NCI-H1436 treated with DMSO at 0.1 percent for 48 hours (cell line): ENCODE data around the gene MYBPHL.

Source experiments
- DNase-seq: peaks from one replicate; lab custom pipeline; 2025; lab: John Stamatoyannopoulos, UW

MYBPHL gene

DNA sequence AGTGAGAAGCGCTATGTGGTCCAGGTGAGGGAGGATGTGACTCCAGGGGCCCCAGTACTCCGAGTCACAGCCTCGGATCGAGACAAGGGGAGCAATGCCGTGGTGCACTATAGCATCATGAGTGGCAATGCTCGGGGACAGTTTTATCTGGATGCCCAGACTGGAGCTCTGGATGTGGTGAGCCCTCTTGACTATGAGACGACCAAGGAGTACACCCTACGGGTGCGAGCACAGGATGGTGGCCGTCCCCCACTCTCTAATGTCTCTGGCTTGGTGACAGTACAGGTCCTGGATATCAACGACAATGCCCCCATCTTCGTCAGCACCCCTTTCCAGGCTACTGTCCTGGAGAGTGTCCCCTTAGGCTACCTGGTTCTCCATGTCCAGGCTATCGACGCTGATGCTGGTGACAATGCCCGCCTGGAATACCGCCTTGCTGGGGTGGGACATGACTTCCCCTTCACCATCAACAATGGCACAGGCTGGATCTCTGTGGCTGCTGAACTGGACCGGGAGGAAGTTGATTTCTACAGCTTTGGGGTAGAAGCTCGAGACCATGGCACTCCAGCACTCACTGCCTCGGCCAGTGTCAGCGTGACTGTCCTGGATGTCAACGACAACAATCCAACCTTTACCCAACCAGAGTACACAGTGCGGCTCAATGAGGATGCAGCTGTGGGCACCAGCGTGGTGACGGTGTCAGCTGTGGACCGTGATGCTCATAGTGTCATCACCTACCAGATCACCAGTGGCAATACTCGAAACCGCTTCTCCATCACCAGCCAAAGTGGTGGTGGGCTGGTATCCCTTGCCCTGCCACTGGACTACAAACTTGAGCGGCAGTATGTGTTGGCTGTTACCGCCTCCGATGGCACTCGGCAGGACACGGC lies 55.3 kb downstream of the MYBPHL start:
- DNase-seq: no peak

DNA sequence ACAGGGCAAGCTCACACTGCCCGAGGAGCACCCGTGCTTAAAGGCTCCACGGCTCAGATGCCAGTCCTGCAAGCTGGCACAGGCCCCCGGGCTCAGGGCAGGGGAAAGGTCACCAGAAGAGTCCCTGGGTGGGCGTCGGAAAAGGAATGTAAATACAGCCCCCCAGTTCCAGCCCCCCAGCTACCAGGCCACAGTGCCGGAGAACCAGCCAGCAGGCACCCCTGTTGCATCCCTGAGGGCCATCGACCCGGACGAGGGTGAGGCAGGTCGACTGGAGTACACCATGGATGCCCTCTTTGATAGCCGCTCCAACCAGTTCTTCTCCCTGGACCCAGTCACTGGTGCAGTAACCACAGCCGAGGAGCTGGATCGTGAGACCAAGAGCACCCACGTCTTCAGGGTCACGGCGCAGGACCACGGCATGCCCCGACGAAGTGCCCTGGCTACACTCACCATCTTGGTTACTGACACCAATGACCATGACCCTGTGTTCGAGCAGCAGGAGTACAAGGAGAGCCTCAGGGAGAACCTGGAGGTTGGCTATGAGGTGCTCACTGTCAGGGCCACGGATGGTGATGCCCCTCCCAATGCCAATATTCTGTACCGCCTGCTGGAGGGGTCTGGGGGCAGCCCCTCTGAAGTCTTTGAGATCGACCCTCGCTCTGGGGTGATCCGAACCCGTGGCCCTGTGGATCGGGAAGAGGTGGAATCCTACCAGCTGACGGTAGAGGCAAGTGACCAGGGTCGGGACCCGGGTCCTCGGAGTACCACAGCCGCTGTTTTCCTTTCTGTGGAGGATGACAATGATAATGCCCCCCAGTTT lies 56.1 kb downstream of the MYBPHL start:
- DNase-seq: no peak

DNA sequence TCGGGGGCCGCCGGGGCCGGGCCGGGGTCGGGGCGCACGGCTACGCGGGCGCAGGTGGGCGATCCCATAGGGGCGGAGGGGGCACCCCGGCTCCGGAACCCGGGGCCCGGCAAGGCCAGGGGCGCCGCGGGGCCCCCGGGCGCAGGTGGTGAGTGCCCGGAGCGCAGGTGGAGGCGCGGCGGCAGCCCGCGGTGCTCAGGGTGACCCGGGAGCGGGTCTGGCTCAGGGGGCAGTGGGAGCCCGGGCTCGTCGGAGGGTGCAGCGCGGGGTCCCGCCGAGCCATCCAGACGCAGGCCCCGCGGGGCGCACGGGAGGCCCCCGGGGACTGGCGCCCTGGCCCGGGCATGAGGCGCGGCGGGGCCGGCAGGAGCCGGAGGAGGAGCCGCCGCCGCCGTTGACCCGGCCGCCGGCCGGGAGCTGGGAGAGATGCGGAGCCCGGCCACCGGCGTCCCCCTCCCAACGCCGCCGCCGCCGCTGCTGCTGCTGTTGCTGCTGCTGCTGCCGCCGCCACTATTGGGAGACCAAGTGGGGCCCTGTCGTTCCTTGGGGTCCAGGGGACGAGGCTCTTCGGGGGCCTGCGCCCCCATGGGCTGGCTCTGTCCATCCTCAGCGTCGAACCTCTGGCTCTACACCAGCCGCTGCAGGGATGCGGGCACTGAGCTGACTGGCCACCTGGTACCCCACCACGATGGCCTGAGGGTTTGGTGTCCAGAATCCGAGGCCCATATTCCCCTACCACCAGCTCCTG lies 57.0 kb downstream of the MYBPHL start:
- DNase-seq: no peak

DNA sequence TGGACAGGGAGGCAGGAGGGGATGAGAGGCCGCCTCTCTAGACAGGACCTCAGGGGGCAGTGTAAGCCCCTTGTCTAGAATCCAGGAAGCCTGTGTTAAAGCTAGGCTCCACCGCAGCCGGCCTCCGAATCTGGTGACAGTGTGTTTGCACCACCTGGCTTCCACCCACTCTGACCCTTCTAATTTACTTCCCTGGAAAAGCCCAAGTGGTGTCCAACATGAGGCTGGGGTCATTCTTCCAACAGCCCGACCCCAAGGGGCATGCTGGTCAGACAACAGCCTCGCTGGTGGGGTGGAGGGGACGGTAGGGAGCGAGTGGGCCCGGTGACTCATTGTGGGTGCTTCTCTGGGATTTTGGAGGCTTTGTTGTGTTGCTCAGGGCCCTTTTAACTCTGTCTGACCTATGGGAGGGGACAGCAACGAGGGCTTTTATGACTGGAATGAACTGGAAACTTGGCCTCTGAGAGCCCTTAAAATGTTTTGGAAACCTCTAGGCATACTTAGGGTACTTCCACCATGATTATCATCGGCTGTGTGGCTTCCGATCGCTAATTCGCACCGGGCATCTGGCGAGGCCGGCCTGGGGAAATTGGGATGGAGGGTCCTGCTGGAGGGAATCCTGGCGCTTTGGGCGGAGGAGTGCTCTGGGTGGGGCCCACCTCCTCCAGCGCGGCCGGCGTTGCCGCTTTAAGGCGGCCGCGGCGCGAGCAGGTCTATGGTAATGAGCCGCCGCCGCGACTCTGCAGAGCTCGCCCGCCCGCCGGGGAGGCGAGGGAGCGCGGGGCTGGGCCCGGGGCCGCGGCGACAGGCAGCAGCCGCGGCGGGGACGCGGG lies 57.8 kb downstream of the MYBPHL start, which contains the start of gene CELSR2:
CELSR2 (plus strand) TSS at position 743 of the 833 bp plus-strand sequence. CDS start 541 bp downstream, outside the sequence.
- DNase-seq: no peak

DNA sequence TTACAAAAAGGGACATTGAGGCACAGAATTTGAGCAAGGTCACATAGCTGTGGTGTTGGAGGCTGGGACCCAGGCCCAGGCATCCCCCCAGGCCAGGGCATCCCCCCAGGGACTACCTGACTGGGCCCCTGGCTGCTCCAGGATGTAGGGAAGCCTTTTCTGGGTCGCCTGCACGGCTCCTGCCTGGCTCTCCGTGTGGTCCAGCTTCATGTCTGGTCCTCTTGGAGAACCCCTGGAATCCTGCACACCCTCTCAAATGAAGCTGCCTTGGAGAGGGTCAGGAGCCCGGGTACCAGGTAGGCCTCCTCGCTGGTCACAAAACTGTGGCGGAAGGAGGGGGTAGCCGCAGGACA lies 58.4 kb downstream of the MYBPHL start:
- no peak for DNase-seq

DNA sequence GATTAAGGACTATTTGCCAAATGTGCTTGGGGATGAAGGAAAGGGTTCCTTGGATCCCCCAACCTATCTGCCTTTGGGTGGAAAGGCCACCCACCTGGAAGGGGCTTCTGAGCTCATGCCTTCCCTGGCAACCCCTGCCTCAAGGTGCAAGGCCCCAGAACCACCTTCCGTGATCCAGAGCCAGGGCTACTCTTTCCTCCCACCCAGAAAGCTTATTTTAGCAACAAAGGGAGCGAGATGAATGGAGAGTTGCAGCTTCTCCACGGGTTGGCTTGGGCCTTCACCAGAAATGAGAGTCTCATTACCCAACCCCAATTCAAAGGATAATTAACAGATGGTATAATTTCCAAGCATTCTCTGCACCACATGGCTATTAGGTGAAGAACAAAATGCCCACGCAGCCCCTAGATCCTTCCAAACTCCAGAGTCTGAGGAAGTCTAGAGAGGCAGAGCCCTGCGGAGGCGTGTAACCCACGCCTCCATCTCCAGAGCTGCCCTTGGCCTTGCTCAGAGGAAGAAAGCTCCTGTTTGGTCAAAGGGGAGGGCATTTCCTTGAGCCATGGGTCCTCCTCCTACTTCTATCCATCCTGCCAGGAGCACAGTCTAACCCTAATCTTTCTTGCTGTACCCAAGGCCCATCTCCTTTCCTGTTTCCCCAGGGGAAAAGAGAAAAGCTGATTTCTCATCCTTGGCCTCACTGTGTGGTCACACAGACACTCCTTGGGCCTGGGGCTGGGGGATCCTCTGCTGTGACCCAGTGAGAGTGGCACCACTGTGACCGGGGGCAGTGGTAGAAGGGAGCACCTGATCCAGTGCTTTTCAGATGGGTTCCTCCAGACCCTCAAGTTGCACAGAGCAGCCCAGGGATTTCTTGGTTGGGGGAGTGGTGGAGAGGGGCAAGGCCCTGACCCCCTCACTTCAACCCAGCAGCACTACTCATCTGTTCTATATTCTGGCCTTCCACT lies 59.1 kb downstream of the MYBPHL start:
- DNase-seq: no peak

DNA sequence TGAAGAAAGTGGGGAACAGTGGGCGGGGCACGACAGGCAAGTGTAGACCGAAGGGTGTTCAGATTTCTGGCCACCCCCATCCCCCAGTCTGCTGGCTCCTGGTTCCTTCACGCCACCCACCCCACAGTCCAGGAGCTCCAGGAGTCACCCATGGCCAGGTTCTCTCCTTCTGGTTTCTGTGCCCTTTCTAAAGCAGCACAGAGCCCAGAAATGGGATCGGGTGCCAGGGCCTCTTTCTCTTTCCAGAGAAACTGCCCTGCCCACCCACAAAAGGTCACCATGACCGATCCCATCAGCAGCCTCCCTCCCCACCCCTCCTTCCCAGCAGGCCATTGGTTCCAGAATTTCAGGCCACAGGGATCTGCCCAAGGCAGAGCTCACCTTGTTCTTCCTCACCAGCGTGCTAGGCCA lies 60.7 kb downstream of the MYBPHL start:
- no peak for DNase-seq

DNA sequence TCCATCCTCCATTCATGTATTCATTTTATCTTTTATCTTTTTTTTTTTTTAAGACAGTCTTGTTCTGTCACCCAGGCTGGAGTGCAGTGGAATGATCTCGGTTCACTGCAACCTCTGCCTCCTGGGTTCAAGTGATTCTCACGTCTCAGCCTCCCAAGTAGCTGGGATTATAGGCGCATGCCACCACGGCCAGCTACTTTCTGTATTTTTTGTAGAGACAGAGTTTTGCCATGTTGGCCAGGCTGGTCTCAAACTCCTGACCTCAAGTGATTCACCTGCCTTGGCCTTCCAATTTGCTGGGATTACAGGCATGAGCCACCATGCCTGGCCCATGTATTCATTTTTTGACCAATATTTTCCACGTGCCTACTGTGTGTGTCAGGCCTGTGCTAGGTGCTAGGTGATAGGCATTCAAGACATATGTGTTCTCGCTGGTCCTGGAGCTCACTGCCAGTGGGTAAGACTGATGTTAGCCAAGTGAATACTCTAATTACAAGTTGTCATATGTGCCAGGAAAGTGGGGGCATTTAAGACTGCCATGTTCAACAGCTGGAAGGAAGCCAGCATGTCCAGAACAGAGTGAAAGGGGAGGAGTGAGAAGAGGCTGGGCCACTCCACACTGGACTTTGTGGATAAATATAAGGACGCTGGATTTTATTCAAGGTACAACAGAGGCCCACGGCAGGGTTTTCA lies 62.8 kb downstream of the MYBPHL start:
- no peak for DNase-seq

DNA sequence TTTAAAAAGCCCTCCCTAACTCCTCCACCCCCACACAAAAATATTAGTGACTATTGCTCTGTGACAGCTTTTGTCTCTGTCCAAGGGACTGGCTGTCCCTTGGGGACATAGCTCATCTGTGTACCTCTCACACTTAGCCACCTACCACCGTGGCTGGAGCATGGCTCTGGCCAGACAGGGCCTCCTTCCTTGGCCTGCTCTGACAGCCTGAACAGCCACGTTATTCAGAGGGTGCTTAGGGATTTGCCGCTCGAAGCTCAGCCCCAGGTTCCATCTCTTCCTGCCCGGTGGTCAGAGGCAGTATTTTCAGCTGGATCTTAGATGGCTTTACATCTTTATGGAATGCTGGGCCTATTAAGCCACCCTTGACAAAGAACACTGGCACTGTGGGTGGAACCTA lies 63.6 kb downstream of the MYBPHL start:
- DNase-seq: no peak

DNA sequence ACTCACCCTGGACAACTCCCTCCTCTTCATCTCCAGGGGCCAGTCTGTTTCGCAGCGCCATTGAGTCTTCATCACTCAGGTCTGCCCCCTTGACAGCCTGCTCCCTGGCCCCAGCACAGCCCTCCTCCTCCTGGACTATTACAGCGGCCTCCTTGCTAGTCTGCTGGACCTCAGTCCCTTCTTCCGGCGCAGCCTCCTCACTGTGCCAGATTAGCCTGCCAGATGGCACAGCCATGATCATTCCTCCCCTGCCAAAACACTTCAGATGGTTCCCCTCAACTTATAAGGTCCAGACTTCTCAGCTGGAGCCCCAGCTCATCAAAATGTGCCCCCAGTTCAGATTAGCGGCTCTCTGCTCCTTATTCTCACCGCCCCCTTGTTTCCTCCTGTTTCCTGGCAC lies 64.4 kb downstream of the MYBPHL start:
- no peak for DNase-seq
